GM23338 (cell line): ENCODE measurements around the gene AP3M1. TPM values are rescaled to one million over a fixed set of nuclear protein-coding genes. Genes with fewer than 3 reads are reported as not detected.
A peak's percentile ranks its signal among the peaks of the same experiment; 100 is the strongest.

Experiments
- ATAC-seq: fragments of 200-7000 bp; cut with Tn5 transposase; 3 replicates; pipeline ENCODE4 v1.9.1; 2020
- DNase-seq: peaks from one replicate; pipeline ENCODE4 v3.0.0-alpha.2; 2015; ENCODE audit warnings: low spot score
- H2AFZ ChIP-seq: fragments of 200-600 bp; sonication (generic); 2 replicates; pipeline ENCODE4 v1.8.0; 2016; ENCODE audit warnings: antibody characterized with exemption, mild to moderate bottlenecking, moderate library complexity
- H3F3A ChIP-seq: fragments of 200-600 bp; sonication (generic); replicated peaks from 2 replicates; pipeline ENCODE4 v1.8.0; 2017; ENCODE audit warnings: antibody characterized with exemption, mixed run types, low read depth
- H3K27ac ChIP-seq: fragments of 200-600 bp; sonication (generic); 2 replicates; pipeline ENCODE4 v1.6.1; 2016; ENCODE audit warnings: low read depth
- H3K27me3 ChIP-seq: fragments of 200-600 bp; sonication (generic); 2 replicates; pipeline ENCODE4 v1.8.0; 2016; ENCODE audit warnings: mild to moderate bottlenecking, mixed run types, moderate library complexity; ENCODE audit not compliant: insufficient read depth
- H3K36me3 ChIP-seq: fragments of 200-600 bp; sonication (generic); 2 replicates; pipeline ENCODE4 v1.8.0; 2016; ENCODE audit warnings: mild to moderate bottlenecking; ENCODE audit not compliant: insufficient read depth
- H3K4me1 ChIP-seq: fragments of 200-600 bp; sonication (generic); 2 replicates; pipeline ENCODE4 v1.8.0; 2016; ENCODE audit warnings: mild to moderate bottlenecking, moderate library complexity; ENCODE audit not compliant: insufficient read depth
- H3K4me2 ChIP-seq: fragments of 200-600 bp; sonication (generic); 2 replicates; pipeline ENCODE4 v1.7.1; 2017; ENCODE audit warnings: mixed run types
- H3K4me3 ChIP-seq: fragments of 200-600 bp; sonication (generic); 2 replicates; pipeline ENCODE4 v1.6.1; 2016; ENCODE audit warnings: mixed run types
- H3K79me2 ChIP-seq: fragments of 200-600 bp; sonication (generic); replicated peaks from 2 replicates; pipeline ENCODE4 v1.8.0; 2017; ENCODE audit warnings: mild to moderate bottlenecking; ENCODE audit not compliant: insufficient read depth
- H3K9me2 ChIP-seq: fragments of 200-600 bp; sonication (generic); 2 replicates; pipeline ENCODE4 v1.8.0; 2017; ENCODE audit not compliant: insufficient read depth
- H4K20me1 ChIP-seq: fragments of 200-600 bp; sonication (generic); replicated peaks from 2 replicates; pipeline ENCODE4 v1.8.0; 2017; ENCODE audit warnings: mild to moderate bottlenecking; ENCODE audit not compliant: insufficient read depth
- H3K27ac Mint-ChIP-seq: 2 replicates; pipeline ENCODE4 v1.8.0; 2020; ENCODE audit warnings: inconsistent platforms, mild to moderate bottlenecking, moderate library complexity, mixed read lengths
- H3K27me3 Mint-ChIP-seq: 3 replicates; pipeline ENCODE4 v1.8.0; 2022; ENCODE audit warnings: low read depth, mild to moderate bottlenecking, moderate library complexity, mixed read lengths, inconsistent platforms; ENCODE audit not compliant: insufficient read depth, poor library complexity
- H3K36me3 Mint-ChIP-seq: 3 replicates; pipeline ENCODE4 v1.8.0; 2021; ENCODE audit warnings: low read depth, mild to moderate bottlenecking, inconsistent platforms, moderate library complexity, mixed read lengths
- H3K4me1 Mint-ChIP-seq: 3 replicates; pipeline ENCODE4 v1.8.0; 2020; ENCODE audit warnings: mild to moderate bottlenecking, inconsistent platforms, mixed read lengths
- H3K4me3 Mint-ChIP-seq: 3 replicates; pipeline ENCODE4 v1.8.0; 2021; ENCODE audit warnings: moderate library complexity, mild to moderate bottlenecking, inconsistent platforms, mixed read lengths
- H3K9me3 Mint-ChIP-seq: 3 replicates; pipeline ENCODE4 v1.8.0; 2020; ENCODE audit warnings: moderate library complexity, mild to moderate bottlenecking, inconsistent platforms, mixed read lengths
- CREB1 ChIP-seq: fragments of 250-450 bp; sonication (Bioruptor Pico); IDR thresholded peaks from 2 replicates; pipeline ENCODE4 v1.5.0; 2020; ENCODE audit warnings: low read depth, mild to moderate bottlenecking, moderate library complexity
- JUNB ChIP-seq: IDR thresholded peaks from one replicate; pipeline ENCODE4 v1.6.1; 2016; ENCODE audit warnings: antibody characterized with exemption; ENCODE audit not compliant: unreplicated experiment
- NANOG ChIP-seq: IDR thresholded peaks from 2 replicates; pipeline ENCODE4 v1.6.1; 2016; ENCODE audit warnings: antibody characterized with exemption, borderline replicate concordance
- POLR2AphosphoS5 ChIP-seq: IDR thresholded peaks from 2 replicates; pipeline ENCODE4 v1.6.1; 2016; ENCODE audit warnings: antibody characterized with exemption, low read depth
- REST ChIP-seq: IDR thresholded peaks from one replicate; pipeline ENCODE4 v1.6.1; 2018; ENCODE audit warnings: antibody characterized with exemption; ENCODE audit not compliant: unreplicated experiment
- STAT1 ChIP-seq: IDR thresholded peaks from one replicate; pipeline ENCODE4 v1.6.1; 2016; ENCODE audit warnings: antibody characterized with exemption; ENCODE audit not compliant: unreplicated experiment
- ZNF114 ChIP-seq: fragments of 250-450 bp; sonication (Bioruptor Pico); IDR thresholded peaks from 2 replicates; pipeline ENCODE4 v1.5.0; 2020; ENCODE audit warnings: mild to moderate bottlenecking, moderate library complexity
- polyA plus RNA-seq: library from polyadenylated mRNA; unstranded; fragments of >200 nt; fragmentation: Nextera tagmentation; extraction: Ambion mirVana; gene quantifications from 2 replicates; pipeline ENCODE4 v1.2.1, GENCODE V29; 2016
- total RNA-seq: library from RNA; depleted of rRNA; stranded (reverse); fragments of >200 nt; shearing (Covaris generic); gene quantifications from 2 replicates; pipeline ENCODE4 v1.2.3, GENCODE V29; 2014
- TF ChIP-seq, protein P1 (sequence below), 2 experiments: fragments of 200-600 bp in 1 of 2; sonication (generic) in 1 of 2; conservative IDR thresholded peaks; 2 replicates each; pipeline versions ENCODE4 v1.5.1 to v1.6.1; 2016 to 2017; ENCODE audit warnings: antibody characterized with exemption in 2 of 2, low read depth in 2 of 2, mild to moderate bottlenecking in 2 of 2, moderate library complexity in 1 of 2

Gene AP3M1
- total and polyA plus RNA-seq, 2 experiments from 2014 or later = 13.8 to 41.7 TPM

DNA sequence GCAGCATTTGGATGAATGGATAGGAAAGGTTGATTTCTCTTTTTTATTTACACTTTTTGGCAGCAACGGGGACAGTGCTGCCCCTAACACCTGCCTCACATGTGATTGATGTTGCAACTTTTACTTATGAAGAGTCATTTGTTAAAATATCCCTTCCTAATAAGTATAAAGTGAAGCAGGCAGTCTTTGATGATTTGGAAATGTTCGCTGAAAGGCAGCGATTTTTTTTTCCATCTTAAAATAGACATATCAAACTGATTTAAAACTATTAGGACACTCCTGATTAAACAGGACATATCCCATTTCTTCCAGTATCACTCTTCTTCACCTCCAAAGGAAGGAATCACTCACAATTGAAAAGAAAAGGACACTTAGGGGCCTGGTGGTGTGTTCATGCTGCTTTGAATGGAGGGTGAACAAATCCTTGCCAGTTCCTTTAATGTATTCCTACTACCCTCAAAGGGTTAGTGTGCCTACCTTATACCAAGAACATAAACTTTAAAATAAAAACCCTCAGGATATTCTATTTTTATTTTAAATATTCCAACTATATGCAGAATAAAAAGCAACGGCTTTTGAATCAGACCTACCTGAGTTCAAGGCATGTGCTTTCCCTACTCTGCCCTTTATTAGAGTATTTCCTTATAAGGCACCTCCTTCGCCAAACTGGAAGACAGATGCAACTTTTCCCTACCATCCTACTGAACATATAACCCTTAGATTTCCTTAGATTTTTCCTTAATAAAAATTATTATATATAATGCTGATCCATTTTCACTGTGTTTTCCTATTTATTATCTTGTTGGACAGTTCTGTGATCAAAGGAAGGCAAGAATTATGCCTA is 1.5 kb upstream of the AP3M1 start:
- H3K4me3 ChIP-seq = peak overlapping the region; percentile 76
- DNase-seq = no peak
- H3K4me2 ChIP-seq = peak overlapping the region; percentile 84
- H3K4me1 ChIP-seq = peaks cover 20% of the 10 kb centered on the region
- peak overlapping the region; percentile 74; the same call in 1 of the 2 replicates for H3K27ac ChIP-seq
- TF ChIP-seq, protein P1, sequence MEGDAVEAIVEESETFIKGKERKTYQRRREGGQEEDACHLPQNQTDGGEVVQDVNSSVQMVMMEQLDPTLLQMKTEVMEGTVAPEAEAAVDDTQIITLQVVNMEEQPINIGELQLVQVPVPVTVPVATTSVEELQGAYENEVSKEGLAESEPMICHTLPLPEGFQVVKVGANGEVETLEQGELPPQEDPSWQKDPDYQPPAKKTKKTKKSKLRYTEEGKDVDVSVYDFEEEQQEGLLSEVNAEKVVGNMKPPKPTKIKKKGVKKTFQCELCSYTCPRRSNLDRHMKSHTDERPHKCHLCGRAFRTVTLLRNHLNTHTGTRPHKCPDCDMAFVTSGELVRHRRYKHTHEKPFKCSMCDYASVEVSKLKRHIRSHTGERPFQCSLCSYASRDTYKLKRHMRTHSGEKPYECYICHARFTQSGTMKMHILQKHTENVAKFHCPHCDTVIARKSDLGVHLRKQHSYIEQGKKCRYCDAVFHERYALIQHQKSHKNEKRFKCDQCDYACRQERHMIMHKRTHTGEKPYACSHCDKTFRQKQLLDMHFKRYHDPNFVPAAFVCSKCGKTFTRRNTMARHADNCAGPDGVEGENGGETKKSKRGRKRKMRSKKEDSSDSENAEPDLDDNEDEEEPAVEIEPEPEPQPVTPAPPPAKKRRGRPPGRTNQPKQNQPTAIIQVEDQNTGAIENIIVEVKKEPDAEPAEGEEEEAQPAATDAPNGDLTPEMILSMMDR (conservative IDR thresholded peaks at IDR 0.05; ENCODE audit: low read depth in 2 of 2) = no peak
- no peak for TF ChIP-seq STAT1
- TF ChIP-seq POLR2AphosphoS5 = no peak
- no peak for TF ChIP-seq ZNF114 (CRISPR knock-in tag)
- TF ChIP-seq REST = no peak
- TF ChIP-seq CREB1 (CRISPR knock-in tag) = no peak
- no peak for TF ChIP-seq JUNB
- no peak for TF ChIP-seq NANOG
- H3K36me3 ChIP-seq = no peaks in the 10 kb centered on the region
- H3K4me3 Mint-ChIP-seq = no peak overlapping the region
- peaks cover 89% of the 10 kb centered on the region for H3K79me2 ChIP-seq
- H2AFZ ChIP-seq = no peak overlapping the region; the same call in 1 of the 2 replicates
- H3K9me2 ChIP-seq = no peaks in the 10 kb centered on the region
- no peaks in the 10 kb centered on the region; the same call in 1 of the 2 replicates for H4K20me1 ChIP-seq
- peaks cover 22% of the 10 kb centered on the region for H3K4me1 Mint-ChIP-seq
- H3F3A ChIP-seq = no peaks in the 10 kb centered on the region
- H3K9me3 Mint-ChIP-seq = no peaks in the 10 kb centered on the region
- ATAC-seq = no peak
- H3K27me3 ChIP-seq = no peaks in the 10 kb centered on the region
- H3K36me3 Mint-ChIP-seq = peaks cover 3% of the 10 kb centered on the region; the same call in 1 of the 3 replicates
- H3K27me3 Mint-ChIP-seq = peaks cover 3% of the 10 kb centered on the region
- H3K27ac Mint-ChIP-seq = no peak overlapping the region; the same call in 1 of the 2 replicates
